HG02884 (cell line): ENCODE results near the gene ESF1.
"Not testable (repeated sequence)": the region's sequence is repeated elsewhere in the genome, so short reads cannot be mapped to it uniquely, and the experiment has no call there.

Source experiments
- ATAC-seq: cut with Tn5 transposase; IDR thresholded peaks from one replicate; pipeline ENCODE4 v1.9.1; 2021; ENCODE audit warnings: mild to moderate bottlenecking, moderate library complexity; ENCODE audit not compliant: unreplicated experiment

ESF1 gene

DNA sequence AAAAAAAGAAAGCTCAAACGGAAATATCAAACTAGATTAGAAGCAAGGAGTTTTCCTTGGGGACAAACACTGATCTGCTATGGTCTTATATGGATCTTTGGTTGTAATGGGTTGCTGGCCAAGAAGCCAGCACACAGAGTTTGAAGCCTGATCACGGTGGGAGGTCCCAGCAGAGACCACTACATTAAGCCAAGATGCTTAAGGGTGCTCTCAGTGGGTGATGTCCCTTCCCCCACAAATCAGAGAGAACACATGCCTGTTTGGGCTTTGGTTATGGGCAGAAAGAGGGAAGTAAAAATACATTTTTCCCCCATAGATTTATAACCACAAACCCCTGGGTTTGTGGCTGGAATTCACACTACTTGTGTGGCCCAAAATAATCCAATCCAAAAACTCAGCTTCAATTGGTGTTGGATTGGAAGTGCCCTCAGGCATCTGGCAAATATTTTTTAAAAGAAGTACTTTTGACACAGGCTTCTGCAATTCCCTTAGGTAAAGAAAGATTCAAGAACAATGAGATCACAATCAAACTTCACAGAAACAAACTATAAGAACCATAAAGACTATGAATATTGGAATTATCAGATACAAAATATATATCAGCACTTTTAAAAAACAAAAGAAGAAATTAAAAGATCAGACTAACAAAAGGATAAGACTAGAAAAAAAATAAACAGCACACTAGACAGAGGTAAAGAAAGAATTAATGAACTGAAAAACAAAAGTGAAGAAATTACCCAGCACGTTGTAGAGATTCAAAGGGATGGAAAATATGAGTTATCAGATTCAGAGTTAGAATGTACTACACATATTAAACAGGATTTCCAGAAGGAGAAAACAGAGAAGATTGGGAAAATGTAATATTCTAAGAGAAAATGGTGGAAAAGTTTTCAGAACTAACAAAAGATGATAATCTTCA lies 44.7 kb downstream of the ESF1 start:
- ATAC-seq, result no peak

DNA sequence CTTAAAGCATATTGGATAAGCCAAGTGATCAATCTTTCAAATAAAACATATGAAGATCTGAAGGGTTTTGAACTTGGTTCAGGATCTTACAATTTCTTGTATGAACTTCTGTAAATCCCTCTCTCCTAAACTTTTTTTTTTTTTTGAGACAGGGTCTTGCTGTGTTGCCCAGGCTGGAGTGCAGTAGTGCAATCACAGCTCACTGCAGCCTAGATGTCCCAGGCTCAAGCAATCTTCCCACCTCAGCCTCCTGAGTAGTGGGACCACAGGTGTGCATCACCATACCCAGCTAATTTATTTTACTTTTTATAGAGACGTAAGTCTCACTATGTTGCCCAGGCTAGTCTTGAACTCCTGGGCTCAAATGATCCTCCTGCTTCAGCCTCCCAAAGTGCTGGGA lies 46.5 kb downstream of the ESF1 start:
- ATAC-seq, result not testable (repeated sequence)

DNA sequence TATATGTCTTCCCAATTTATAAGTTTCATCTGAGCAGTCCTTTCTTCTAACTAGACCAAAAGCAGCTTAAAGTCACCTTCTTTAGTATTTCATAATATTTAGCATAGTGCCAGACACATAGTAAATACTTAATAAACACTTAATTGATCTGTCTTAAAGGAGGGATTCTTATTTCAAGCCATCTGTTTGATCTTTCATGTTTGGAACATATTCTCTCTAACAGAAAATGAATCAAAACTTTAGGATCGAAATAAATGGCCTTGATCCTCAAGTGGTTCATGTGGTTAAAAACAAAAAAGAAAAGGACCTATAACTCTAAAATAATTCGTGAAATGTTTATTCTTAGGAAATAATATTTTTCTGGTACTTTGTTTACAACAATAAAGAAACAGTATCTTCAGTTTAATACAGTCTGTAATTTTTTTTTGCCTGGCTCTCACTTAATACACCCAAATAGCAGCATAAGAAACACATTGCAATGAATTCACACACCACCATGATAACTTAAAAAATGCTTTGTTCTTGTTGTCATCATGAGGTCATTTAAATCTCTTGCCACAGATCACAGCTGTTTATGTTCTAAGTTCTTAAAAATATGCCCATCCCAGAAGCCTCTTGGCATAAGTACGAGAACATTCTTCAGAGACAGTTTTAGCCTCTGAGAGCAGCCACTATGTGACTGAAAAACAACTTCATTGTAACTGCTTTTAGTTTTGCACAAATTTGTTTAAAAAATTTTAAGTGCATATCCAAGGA lies 48.1 kb downstream of the ESF1 start:
- no peak for ATAC-seq

DNA sequence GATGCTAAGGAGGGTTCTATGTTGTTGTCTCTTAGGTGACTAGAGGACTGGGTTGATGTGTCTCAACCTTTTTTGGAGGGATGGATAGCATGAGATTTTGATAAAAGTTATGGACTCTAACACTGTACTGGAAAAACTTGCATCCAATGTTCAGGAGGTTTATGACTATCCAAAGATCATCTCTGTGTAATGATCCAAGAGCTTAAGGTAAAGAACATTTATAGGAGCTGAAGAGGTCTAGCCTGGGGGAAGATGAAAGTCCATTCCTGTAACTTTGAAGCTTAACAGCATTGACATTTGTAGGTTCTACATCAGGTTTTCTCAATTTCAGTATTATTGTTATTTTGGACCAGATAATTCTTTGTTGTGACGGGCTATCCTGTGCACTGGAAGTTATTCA lies 48.9 kb downstream of the ESF1 start:
- no peak for ATAC-seq

DNA sequence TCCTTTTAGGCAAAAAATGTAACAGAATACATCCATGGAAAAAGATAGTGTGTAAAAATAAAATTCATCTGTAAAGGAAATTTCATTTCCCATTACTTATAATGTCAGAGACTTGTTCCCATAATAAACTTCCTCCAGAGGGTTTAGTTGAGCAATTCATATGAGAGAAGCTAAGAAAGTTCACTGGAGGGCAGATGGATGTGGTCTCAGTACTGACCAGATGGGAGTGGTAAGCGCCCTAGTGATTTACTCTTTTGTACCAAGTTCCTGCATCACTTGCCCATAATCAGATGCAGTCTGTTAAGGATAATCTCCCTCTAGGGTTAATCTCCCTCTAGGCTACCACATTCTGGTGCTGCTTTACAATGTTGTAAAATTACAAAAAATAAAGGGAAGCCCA lies 61.7 kb downstream of the ESF1 start:
- no peak for ATAC-seq

DNA sequence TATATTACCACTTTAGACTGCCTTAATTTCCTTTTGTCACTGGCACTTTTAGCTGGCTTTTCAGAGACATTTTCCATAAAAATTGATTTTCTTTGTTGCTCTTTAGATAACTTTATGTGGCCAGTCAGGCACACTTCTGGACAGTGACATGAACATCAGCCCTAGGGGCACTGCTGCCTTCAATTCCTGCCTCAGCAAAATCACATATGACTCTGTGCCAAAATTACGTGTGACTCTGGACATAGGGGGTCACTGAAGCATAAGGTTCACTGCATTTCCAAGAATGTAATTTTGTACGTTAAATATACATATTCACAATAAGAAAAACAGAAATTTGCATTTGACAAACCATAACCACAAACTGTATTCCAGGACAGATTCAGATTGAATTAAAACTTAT lies 66.5 kb downstream of the ESF1 start:
- ATAC-seq, result peak; percentile 37

DNA sequence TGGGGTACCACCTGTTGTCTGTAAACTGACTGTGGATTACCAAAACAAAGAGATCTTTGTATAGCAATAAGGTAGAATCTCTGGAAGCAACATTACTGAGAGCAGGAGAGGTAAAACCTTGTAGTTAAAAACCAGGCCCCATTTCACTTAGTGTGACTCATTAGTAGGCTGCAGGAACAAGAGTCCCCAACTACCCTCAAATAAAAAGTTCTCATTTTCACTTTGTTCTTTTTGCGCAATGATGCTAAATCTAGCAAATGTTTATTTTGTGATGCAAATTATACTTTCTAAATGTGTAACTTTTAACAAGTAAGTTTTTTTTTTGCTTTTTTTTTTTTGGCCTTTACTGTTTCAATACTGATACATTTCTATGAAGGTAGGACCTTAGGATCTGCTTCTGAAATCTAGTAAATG lies 67.1 kb downstream of the ESF1 start:
- ATAC-seq, result peak; percentile 93

DNA sequence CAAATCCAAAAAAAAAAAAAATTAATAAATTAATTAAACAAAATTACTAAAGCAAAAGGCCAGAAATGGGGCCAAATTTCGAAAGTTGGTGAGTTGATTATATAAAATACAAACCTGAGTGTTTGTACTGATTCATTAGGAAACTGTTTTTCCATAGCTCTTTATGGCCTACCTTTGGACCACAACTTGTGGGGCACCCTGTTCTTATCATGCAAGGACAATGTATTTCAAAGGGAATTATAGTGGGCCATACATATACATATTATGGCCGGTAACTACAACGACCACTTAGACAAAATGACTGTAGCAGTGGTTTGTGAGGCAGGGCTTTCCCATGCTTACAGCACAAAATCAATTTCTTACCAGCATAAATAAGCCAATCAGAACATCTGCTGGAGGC lies 69.5 kb downstream of the ESF1 start:
- ATAC-seq, result no peak

DNA sequence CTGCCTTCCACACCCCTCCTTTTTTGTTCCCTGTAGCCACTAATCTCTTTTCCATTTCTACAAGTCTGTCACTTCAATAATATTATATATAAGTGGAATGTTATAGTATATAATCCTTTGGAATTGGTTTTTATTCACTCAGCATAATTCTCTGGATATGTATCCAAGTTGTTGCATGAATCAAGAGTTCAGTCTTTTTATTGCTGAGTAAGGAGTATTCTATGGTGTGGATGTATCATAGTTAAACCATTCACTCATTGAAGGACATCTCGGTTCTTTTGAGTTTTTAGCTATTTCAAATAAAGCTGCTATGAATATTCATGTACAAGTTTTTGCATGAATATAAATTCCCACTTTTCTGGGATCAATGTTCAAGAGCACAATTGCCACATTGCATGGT lies 76.5 kb downstream of the ESF1 start:
- no peak for ATAC-seq

DNA sequence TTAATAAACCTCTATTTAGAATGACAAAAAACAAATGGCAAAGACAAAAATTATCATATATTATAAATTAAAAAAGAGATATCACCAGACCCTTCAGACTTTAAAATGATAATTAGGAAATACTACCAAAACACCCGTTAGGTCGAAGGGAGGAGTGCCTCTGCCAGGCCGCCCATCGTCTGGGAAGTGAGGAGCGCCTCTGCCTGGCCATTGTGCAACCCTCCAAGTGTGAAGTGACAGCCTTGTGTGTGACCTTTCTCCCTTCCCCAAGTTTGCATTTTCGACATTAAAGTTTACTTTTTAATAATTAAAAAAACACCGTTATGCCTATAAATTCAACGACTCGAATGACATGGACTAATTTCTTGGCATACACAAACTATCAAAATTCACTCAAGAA lies 81.5 kb downstream of the ESF1 start:
- no peak for ATAC-seq

DNA sequence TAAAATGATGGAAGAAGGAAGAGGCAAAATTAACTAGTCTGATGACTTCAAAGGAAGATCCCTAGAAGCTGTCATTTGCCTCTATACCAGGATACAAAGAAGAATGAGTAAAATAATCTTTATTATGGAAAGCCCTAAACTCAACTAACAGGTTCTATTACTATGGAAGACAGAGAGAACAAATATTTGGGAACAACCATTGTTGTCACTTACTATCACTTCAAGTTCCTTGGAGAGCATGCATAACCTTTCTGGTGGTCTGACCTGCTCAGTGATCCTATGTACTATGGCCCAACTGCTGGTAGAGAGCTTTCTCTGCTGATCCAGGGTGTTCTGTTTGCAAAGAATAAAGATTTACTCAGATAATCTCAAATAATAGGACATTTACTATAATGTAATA lies 83.2 kb downstream of the ESF1 start:
- ATAC-seq, result no peak

DNA sequence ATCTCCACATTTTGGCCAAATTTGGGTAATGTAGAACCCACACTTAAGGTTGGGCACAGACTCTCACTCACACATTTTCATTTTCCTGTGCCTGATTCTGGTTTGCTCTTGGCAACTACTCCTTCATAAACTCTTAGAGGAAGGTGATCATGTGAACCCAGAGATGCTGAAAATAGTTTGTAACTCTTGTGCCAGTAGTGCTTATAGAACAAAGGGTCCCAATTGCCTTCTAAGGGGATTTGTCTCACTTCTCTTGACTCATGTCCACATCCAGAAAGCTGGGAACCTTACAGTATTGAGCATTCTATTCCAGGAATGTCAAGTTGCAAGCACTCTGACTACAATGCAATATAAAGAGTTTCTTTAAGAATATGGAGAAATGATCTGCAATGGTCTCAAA lies 84.0 kb downstream of the ESF1 start:
- ATAC-seq, result no peak

DNA sequence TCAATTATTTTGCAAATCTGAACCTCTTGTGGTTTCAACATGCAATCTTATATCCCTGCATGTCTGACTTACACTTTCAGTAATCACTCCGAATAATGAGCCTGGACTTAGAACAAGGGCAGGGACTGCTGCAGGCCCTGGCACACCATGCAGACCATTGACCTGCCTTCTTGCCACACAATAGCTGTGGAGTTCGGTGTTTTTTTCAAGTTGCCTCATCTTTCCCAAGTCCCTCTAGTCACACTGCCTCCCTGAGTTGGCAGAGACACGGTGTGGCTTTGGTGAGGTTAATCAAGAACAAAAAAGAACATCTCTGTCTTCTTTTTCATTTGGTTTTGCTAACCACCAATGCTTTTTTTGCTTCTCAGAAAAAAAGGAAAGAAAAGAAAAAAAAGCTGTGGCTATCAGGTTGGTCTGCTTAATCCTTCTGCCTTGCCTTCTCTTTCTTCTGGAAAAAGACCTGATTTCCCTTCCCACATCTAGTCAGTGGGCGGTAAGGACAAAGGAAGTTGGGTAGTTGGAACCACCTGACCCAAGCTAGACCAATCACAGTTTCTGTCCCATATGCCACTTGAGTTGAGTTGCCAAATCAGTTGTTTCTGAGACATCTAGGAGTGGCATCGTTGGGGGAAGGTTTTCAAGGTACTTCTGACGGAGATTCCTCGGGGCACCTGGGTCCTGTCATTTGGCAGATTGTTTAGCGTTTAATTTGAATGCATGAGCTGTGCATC lies 90.1 kb downstream of the ESF1 start:
- ATAC-seq, result no peak

DNA sequence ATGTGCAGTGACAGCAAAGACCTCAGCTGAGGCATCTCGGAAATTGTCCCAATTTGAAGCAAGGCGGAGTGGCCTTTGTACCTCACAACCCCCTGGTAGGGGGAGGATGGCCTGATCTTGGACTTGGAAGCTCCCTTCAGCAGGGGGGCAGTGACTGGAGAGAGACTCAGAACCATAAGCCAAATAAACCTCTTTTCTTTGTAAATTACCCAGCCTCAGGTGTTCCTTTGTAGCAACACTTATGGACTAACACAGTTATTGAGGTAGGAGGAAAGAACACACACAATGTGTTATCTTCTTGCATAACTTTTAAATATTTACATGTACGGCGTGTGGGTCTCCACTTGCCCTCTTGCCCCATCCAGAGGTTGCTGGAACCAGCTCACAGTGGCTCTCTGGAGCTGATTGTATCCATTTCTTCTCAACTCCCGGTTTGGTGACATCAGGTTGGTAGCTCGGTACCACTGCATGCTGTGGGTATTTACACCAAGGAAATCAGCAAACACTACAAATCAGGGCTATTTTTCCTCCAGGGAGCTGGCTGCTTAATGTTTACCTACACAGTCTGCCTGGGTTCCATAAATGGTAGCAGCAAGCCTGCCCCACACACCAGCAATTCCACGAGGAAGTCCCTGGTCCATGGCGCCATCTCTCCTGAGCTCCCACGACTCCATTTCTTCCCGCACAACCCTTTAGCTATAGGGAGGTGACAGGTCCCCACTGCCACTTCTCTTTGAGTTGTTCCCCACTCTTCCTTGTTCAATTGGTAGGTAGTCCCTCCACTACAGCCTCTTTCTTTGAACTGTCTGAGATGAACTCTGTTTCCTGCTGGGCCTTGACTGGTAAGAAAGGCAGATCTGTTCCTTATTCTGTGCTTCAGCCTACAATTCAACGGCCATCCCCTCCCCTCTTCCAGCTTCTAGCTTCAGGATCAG lies 91.7 kb downstream of the ESF1 start:
- no peak for ATAC-seq

DNA sequence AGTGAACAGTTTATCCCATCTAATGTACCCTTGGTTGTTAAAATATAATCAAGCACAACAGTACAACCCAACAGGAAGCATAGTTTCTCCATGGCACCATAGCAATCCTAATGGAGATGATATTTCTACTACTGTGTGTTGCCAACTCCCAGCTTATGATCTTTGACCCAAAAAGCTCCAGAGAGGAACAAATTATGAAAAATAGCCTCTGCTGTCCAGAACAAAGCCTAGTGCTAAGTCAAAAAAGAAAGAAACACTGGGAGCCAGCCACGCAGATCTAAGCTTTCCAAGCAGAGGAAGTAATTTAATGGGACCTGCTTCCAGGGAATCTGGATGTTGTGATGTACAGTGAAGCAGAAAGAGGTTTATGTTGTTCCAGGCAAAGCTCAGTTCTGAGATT lies 93.8 kb downstream of the ESF1 start:
- ATAC-seq, result no peak

DNA sequence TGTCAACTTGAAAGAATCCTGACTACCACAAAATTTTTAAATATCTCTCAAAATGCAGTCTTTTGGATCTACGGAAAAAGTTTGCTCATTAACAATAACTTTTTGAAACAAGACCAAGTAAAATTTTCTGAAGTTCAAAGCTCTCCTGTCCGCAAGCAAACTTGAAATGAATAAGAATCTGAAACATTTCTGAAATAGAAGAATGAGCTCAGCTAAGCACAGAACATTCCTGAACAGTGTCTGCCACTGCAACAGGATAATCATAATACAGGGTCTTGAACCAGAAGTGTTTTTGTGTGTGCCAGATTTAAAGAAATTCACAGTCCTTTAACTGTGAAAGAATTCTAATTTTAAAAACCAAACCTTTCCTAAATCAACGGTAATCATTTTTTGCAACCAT lies 96.9 kb downstream of the ESF1 start:
- ATAC-seq, result no peak

DNA sequence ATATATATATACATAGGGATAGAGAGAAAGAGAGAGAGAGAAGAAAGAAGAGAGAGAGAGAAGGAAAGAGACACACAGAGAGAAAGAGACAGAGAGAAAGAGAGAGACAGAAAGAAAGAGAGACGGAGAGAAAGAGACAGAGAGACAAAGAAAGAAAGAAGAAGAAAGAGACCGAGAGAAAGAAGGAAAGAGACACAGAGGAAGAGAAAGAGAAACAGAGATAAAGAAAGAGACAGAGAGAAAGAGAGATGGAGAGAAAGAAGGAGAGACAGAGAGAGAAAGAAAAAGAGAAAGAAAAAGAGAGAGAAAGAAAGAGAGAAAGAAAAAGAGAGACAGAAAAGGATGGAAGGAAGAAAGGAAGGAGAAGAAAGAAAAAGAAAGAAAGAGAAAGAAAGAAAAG lies 99.1 kb downstream of the ESF1 start:
- ATAC-seq, result no peak

DNA sequence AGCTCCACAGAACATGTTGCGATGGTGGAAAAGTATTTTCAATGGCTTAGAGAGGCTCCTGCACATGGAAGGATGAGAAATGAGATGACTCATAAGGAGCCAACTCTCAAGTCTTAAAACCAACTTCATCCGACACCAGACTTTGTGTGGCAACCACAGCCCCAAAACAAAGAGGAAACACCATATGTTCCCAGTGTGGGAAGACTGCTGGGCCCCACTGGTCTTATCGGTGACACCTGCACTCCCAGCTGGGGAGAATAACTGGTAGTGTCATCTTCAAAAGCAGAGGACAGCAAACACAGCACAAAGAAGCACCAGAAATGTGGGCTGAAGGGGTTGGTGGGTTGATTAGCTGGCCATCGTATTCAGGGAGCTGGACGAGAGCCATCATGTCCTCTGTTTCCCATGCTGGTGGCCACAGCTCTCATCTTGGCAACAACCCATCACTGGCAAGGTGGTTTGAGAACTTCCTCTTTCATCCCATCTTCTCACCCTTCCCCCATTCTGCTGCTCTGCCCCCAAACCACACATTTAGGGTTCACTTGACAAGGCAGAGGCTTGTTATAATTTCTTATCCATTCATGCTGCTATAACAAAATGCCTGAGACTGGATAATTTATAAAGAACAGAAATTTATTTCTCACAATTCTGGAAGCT lies 100.0 kb downstream of the ESF1 start:
- peak; percentile 65 for ATAC-seq

DNA sequence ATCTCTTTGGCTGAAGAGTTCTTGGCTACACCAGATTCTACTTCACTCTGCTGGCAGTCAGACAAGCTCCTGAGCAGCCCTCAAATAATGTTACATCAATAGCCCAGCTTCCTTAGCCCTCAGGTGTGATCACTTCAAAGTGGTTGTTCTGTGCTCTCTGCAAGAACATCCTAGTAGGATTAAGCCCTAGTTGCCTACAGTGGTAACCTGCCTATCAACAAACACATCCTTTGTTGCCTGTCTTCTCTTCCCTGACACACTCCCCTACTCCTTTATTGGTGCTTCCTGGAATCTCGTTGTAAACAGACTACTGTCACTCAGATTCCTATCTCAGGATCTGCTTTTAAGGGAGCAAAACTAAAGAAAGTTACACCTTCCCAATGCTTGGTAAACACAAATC lies 100.9 kb downstream of the ESF1 start:
- ATAC-seq, result no peak
